ENCODE measurements around the gene PCDHA7. TPM values are rescaled to one million over a fixed set of nuclear protein-coding genes. Genes with fewer than 3 reads are reported as not detected.
"Not testable (repeated sequence)": the region's sequence is repeated elsewhere in the genome, so short reads cannot be mapped to it uniquely, and the experiment has no call there.

The PCDHA7 gene
- total RNA-seq, 1 donor from 2014 or later, result 0.35 TPM

- Histone ChIP-seq H3K27me3 (no peaks in the 10 kb centered on the region), H3K4me1 (no peaks in the 10 kb centered on the region), H3K4me3 (peak within 1 kb of the TSS; percentile 27), H3K27ac (no peak within 1 kb of the TSS), H3K9me3 (no peaks in the 10 kb centered on the region), H3K36me3 (no peaks in the 10 kb centered on the region)
- TF ChIP-seq CTCF (IDR thresholded peaks at IDR 0.05), result peak; percentile 36
- ATAC-seq (peak; percentile 68), DNase-seq (no peak)
- intact Hi-C loops (cut with DNase I), result no loop called here
These were observed 34.9 kb downstream of the PCDHA7 start, which contains the start of gene PCDHA11 for GRCh38 chr5:140868721-140869554. Gene PCDHA11, plus strand, starts transcription at chr5:140868957. Its CDS starts 147 bp downstream, at chr5:140869104.

- intact Hi-C loops (cut with DNase I), result no loop called here
- ATAC-seq, result no peak
- no peak overlapping the region for H3K4me3 ChIP-seq
These were observed 35.5 kb downstream of the PCDHA7 start for GRCh38 chr5:140869555-140869886.

GRCh38 chr5:140870221-140871201 lies 36.4 kb downstream of the PCDHA7 start:
- DNase-seq (no peak), ATAC-seq (peak; percentile 17)
- Histone ChIP-seq H3K4me1 (no peaks in the 10 kb centered on the region), H3K9me3 (no peaks in the 10 kb centered on the region), H3K27ac (no peak overlapping the region), H3K27me3 (peaks cover 4% of the 10 kb centered on the region), H3K4me3 (no peak overlapping the region), H3K36me3 (no peaks in the 10 kb centered on the region)
- no peak for TF ChIP-seq CTCF (IDR thresholded peaks at IDR 0.05)
- intact Hi-C loops (cut with DNase I), result loop anchor here (10.0 kb wide), 1 partner anchor 174 kb away; no protein-coding TSS in a partner anchor

More at GRCh38 chr5:140869555-140869886, 35.5 kb downstream of the PCDHA7 start:
- H3K36me3 ChIP-seq, result no peaks in the 10 kb centered on the region
- no peak for DNase-seq
- no peaks in the 10 kb centered on the region for H3K27me3 ChIP-seq
- no peak for TF ChIP-seq CTCF (IDR thresholded peaks at IDR 0.05)
- no peak overlapping the region for H3K27ac ChIP-seq
- no peaks in the 10 kb centered on the region for H3K9me3 ChIP-seq
- H3K4me1 ChIP-seq, result no peaks in the 10 kb centered on the region

GRCh38 chr5:140875085-140876065 lies 41.3 kb downstream of the PCDHA7 start, which contains the start of gene PCDHA12:
Gene PCDHA12, plus strand, starts transcription at chr5:140875308. Its CDS starts 165 bp downstream, at chr5:140875473.
- peak; percentile 20 for TF ChIP-seq CTCF (IDR thresholded peaks at IDR 0.05)
- Histone ChIP-seq H3K27me3 (peaks cover 12% of the 10 kb centered on the region), H3K9me3 (no peaks in the 10 kb centered on the region), H3K4me3 (peak within 1 kb of the TSS; percentile 26), H3K36me3 (no peaks in the 10 kb centered on the region), H3K4me1 (no peaks in the 10 kb centered on the region), H3K27ac (no peak within 1 kb of the TSS)
- no peak for DNase-seq
- ATAC-seq, result peak; percentile 78
- intact Hi-C loops (cut with DNase I), result loop anchor here (10.0 kb wide), 1 partner anchor 169 kb away; no protein-coding TSS in a partner anchor

- not testable (repeated sequence) for H3K4me1 ChIP-seq, H3K36me3 ChIP-seq, DNase-seq, H3K9me3 ChIP-seq, H3K4me3 ChIP-seq, H3K27ac ChIP-seq, ATAC-seq
- intact Hi-C loops (cut with DNase I), result loop anchor here (10.0 kb wide), 1 partner anchor 168 kb away; no protein-coding TSS in a partner anchor
- H3K27me3 ChIP-seq, result peaks cover 12% of the 10 kb centered on the region
These were observed 42.6 kb downstream of the PCDHA7 start for GRCh38 chr5:140876541-140877261.

Data from upper lobe of right lung (tissue), 1 donor.